Cortex of kidney (tissue), 1 donor: Measurements from ENCODE around the gene OR6N1.

Source experiments
- DNase-seq: peaks from one replicate; lab custom pipeline; 2025; lab: John Stamatoyannopoulos, UW

OR6N1 gene

DNA sequence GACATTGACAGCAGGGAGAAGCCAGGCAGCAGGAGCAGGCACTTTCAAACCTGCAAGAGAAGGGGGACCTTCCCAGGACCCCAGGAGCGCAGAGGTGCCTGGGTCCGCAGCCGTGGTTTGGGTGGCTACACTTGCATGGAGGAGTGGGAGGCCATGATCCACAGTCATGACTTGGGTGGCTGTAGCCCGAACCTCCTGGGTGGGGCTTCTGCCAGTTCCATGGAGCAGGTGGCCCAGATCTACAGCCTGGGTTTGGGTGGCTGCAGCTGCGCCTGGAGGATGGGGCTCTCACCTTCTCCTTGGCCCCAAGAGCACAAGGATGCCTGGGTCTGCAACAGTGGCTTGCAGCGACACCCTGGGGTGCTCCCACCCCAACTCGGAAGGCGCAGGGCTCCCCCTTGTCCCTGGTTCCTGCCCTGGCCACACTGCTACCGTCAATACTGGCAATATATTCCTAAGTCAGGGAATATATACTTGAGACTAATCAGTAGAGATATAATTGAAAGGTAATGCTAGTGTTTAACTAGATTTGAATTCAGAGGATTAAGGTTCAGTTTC lies 19.8 kb downstream of the OR6N1 start:
- DNase-seq = no peak

DNA sequence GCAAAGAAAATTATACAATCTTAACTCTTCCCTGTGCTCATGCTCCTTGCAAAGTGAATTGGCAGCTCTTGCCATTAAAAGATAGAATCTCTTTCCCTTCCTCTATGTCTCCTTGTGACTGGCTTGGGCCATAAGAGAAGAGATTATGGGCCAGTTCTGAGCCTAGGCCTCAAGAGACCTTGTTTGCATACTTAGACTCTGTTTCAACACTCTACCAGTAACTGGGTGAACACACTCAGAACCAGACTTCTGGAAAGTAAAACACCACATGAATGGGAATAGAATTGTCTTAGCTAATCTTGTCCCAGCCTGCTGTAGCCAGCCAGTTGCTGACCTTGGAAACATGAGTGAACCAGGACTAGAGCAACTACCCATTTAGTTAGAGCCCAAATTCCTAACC lies 36.1 kb downstream of the OR6N1 start:
- no peak for DNase-seq

DNA sequence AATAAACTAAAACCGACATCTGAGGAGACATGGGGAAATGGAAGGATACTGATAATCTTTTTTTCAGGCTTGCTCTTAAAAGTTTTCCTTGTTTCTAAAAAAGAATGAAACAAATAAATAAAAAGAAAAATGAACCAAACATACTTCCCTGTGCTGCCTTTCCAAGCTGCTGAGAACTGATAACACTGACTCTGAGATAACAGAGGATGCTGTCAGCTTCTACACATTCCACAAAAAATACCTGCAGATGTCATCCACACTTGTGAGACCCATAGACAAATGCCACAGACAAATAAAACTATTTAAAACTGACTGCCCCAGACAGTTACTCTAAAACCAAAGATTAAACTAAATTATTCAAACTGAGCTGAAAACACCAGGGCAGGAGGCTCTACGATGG lies 39.5 kb downstream of the OR6N1 start:
- no peak for DNase-seq

DNA sequence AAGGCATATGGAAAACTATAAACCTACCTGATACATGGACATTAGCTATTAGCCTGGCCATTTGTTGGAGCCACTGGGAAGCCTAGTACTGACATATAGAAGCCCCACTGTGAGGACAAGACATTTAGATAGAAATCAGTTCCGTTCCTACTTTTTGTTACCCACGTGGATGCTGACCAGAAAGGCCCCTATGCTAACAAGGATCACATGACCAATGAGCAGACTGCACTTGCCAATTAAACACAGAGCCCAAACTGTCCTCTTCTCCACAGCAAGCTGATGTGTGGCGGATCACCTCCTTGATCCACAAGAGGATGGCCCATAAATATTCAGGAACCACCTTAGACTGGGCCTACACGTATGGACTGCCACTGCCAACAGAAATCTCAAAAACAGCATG lies 40.3 kb downstream of the OR6N1 start:
- DNase-seq = no peak

DNA sequence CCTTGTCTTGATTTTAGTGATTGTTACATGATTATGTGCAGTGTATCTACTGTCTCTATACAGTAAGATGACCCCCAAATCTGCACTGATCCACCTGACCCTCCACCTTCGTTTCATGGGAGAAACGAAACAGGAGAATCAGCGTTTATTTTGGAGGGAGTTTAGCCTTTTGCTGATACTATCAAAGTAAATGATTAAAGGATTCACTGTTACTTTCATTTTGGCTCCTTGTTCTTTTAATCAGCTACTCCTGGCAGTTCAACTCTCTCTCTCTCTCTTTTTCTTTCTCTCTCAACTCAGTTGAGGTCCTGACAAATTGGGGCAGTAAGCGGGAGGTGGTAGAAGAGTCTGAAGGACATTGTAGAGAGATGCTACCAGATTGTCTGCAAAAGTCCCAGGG lies 41.5 kb downstream of the OR6N1 start:
- no peak for DNase-seq

DNA sequence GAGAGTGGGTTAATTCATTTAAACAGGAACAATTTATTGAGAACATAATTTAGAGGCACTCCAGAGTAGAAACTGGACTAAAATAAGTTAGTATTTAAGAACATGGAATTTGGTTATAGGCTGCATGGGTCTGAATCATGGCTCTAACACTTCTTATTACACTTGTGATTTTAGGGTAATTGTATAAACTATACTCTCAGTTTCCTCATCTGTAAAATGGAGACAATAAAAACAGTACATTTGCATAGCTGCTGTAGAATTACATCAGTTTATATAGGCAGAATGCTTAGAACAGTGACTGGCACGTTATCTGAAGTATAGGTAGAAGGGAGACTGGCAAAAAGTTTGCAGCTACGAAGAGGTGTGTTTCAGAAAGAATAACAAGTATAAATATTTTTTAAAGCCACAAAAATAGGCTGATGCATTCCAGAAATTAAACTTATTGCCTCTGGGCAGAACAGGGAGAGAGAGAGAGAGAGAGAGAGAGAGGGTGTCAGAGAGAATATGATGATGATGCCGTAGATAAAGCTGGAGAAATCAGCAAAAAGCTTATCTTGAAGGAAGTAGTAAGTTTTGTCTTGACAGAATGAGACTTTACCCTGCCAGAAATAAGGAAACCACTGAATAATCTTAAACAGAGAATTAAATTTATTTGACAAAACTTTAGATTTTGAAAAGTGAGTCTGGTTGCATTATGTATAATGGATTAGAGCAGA lies 43.3 kb downstream of the OR6N1 start:
- no peak for DNase-seq

DNA sequence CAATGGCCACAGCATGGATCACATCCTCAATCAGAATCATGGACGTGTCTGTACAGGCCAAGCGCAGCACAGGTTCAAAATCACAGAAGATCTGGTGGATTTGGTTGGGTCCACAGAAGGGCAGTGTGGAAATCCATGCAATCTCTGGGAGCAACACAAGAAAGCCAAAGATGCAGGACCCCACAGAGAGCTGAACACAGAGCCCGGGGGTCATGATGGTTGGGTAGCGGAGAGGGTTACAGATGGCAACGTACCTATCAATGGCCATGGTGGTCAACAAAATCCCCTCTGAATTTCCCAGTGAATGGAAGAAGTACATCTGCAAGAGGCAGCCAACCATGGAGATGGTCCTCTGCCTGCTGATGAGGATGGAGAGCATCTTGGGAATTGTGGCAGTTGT lies 47.6 kb downstream of the OR6N1 start:
- DNase-seq = no peak

DNA sequence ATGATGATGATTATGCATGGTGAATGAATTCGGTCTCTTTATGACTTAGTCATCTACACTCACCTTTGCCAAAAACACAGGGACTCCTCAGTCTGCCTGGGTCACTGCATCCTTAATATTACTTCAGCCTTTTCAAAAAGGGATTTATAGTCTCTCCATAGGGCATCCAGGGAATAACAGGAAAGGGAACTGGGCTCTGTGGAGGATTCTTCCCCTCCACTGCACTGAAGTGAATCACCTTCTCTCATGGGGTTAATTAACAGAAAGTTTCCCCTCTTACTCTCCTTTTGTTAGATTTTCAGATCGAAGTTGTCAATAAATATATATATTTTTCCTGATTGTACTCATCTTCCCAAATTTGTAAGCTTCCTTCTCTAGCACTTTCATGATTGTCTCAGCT lies 51.4 kb downstream of the OR6N1 start, which contains the start of gene OR6K3:
Gene OR6K3, minus strand, starts transcription at position 101 of the 400 bp plus-strand sequence. CDS start 2,605 bp downstream, outside the sequence.
- DNase-seq = no peak

DNA sequence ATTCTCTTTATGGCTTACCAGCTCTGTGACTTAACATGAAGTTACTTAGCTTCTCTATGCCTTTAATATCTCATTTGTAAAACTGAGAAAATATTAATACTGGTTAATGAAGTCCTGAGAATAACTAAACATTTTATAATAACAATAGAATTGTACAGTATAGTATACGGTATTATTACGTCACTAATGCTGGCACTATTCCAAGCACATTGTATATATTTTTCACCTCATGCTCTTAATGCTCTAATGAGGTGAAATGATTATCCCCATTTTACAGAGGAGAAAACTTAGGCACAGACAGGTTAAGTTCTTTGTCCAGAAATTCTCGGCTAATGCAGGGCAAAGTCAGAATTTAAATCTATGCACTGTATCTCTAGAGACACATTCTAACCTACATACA lies 52.3 kb downstream of the OR6N1 start:
- no peak for DNase-seq

DNA sequence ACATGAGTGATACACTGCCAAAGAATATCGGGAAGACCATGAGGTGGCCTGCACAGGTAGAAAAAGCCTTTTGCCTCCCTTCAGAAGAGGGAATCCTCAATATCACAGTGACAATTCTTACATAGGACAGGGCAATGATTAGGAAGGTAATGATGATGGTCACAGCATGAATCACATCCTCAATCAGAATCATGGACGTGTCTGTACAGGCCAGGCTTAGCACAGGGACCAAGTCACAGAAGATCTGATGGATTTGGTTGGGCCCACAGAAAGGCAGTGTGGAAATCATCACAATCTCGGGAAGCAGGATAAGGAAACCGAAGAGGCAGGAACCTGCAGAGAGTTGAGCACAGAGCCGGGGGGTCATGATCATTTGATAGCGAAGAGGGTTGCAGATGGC lies 54.7 kb downstream of the OR6N1 start:
- DNase-seq = no peak

DNA sequence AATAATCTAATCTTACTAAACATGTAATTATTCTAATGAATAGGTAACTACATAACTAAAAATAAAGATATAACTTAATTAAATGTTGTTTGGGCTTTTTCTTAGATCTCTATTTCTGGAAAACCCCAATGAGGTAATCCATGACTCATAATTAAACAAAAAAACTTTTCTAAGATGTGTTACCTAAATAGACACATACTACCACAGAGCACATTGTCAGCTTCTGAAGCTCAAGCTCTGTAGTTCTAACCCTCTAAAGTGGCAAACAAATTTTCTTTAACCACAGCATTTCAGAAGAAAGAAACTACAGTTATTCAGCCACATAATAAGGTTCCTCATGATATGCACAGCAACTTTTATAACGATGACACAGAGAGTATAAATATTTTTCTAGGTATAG lies 55.7 kb downstream of the OR6N1 start:
- DNase-seq = no peak

DNA sequence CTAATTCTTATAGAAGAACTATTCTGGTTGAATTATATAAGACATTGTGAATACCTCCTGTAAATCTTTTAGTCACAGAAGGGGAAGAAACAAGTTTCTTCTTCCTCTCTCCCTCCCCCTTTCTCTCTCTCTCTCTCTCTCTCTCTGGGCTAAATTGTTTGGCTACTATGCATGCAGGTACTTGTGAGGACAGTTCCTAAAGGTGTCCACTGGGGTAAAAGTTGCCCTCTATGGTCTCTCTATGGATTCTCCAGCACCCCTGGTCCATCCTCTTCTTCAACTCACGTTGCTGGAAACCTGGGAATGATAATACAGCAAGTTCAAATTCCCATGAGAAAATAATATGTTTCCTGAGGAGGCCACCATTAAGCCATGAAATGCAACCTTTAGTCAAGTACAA lies 57.2 kb downstream of the OR6N1 start:
- DNase-seq = no peak
